Liver (tissue), 9 donors: ENCODE measurements around the gene SERTM2. TPM values are rescaled to one million over a fixed set of nuclear protein-coding genes. Genes with fewer than 3 reads are reported as not detected.
"Not testable (repeated sequence)": the region's sequence is repeated elsewhere in the genome, so short reads cannot be mapped to it uniquely, and the experiment has no call there.

Source experiments
- DNase-seq: peaks from one replicate; pipeline ENCODE4 v3.0.0-alpha.2; 2017; ENCODE audit warnings: low spot score
- H3K27ac ChIP-seq, 2 donors: one replicate each; pipeline ENCODE4 v1.7.0; 2013; ENCODE audit warnings: inconsistent platforms in 2 of 2, low read length in 2 of 2, control low read depth in 1 of 2, low read depth in 1 of 2, mild to moderate bottlenecking in 1 of 2
- H3K27me3 ChIP-seq, 4 donors: one replicate each; pipeline versions ENCODE4 v1.6.1 to v1.7.0; 2013; ENCODE audit warnings: low read length in 3 of 4, inconsistent platforms in 1 of 4, mild to moderate bottlenecking in 1 of 4, moderate library complexity in 1 of 4; ENCODE audit not compliant: control insufficient read depth in 4 of 4, insufficient read depth in 4 of 4
- H3K36me3 ChIP-seq, 4 donors: one replicate each; pipeline versions ENCODE4 v1.6.1 to v1.7.0; 2013; ENCODE audit warnings: low read length in 3 of 4, mild to moderate bottlenecking in 3 of 4, low read depth in 1 of 4, moderate library complexity in 1 of 4; ENCODE audit not compliant: control insufficient read depth in 4 of 4, insufficient read depth in 3 of 4
- H3K4me1 ChIP-seq, 4 donors: one replicate each; pipeline versions ENCODE4 v1.6.1 to v1.7.0; 2013; ENCODE audit warnings: low read length in 3 of 4, mild to moderate bottlenecking in 3 of 4, moderate library complexity in 1 of 4; ENCODE audit not compliant: control insufficient read depth in 4 of 4, insufficient read depth in 4 of 4
- H3K4me3 ChIP-seq, 3 donors: one replicate each; pipeline versions ENCODE4 v1.6.1 to v1.7.0; 2013; ENCODE audit warnings: low read length in 3 of 3, control low read depth in 1 of 3, low read depth in 1 of 3, mild to moderate bottlenecking in 1 of 3
- H3K9ac ChIP-seq, 2 donors: one replicate each; pipeline ENCODE4 v1.7.0; 2013; ENCODE audit warnings: low read length in 2 of 2, mild to moderate bottlenecking in 2 of 2, moderate library complexity in 2 of 2, control low read depth in 1 of 2, low read depth in 1 of 2
- H3K9me3 ChIP-seq, 4 donors: one replicate each; pipeline versions ENCODE4 v1.6.1 to v1.7.0; 2013; ENCODE audit warnings: low read length in 3 of 4; ENCODE audit not compliant: control insufficient read depth in 4 of 4
- EGR1 ChIP-seq, 2 donors: IDR thresholded peaks; 2 replicates each; pipeline ENCODE4 v1.6.1; 2016 to 2018; ENCODE audit warnings: antibody characterized with exemption in 2 of 2, low read depth in 2 of 2
- FOXA1 ChIP-seq: IDR thresholded peaks from 2 replicates; pipeline ENCODE4 v1.6.1; 2016; ENCODE audit warnings: antibody characterized with exemption
- GABPA ChIP-seq, 2 donors: IDR thresholded peaks in 1 of 2; conservative IDR thresholded peaks in 1 of 2; 2 replicates each; pipeline ENCODE4 v1.6.1; 2016; ENCODE audit warnings: antibody characterized with exemption in 2 of 2, mild to moderate bottlenecking in 1 of 2, moderate library complexity in 1 of 2
- HNF4A ChIP-seq, 2 donors: conservative IDR thresholded peaks; 2 replicates each; pipeline ENCODE4 v1.6.1; 2016; ENCODE audit warnings: antibody characterized with exemption in 2 of 2, mild to moderate bottlenecking in 2 of 2
- HNF4G ChIP-seq: IDR thresholded peaks from 2 replicates; pipeline ENCODE4 v1.6.1; 2016; ENCODE audit warnings: antibody characterized with exemption
- JUND ChIP-seq, 2 donors: IDR thresholded peaks; 2 replicates each; pipeline ENCODE4 v1.6.1; 2016; ENCODE audit warnings: antibody characterized with exemption in 2 of 2
- RAD21 ChIP-seq, 2 donors: IDR thresholded peaks; 2 replicates each; pipeline ENCODE4 v1.6.1; 2016; ENCODE audit warnings: antibody characterized with exemption in 2 of 2, mild to moderate bottlenecking in 2 of 2
- RXRA ChIP-seq, 2 donors: IDR thresholded peaks; 2 replicates each; pipeline ENCODE4 v1.6.1; 2017 to 2018; ENCODE audit warnings: antibody characterized with exemption in 2 of 2, mild to moderate bottlenecking in 1 of 2
- SP1 ChIP-seq: IDR thresholded peaks from 2 replicates; pipeline ENCODE4 v1.6.1; 2018; ENCODE audit warnings: antibody characterized with exemption, mild to moderate bottlenecking
- TAF1 ChIP-seq: conservative IDR thresholded peaks from 2 replicates; pipeline ENCODE4 v1.6.1; 2016; ENCODE audit warnings: antibody characterized with exemption, mild to moderate bottlenecking
- YY1 ChIP-seq: IDR thresholded peaks from 2 replicates; pipeline ENCODE4 v1.6.1; 2016; ENCODE audit warnings: antibody characterized with exemption, mild to moderate bottlenecking
- WGBS: extraction: QIAGEN DNeasy Blood & Tissue Kit; methylation state at CpG from one replicate; pipeline ENCODE4 v1.1.7; 2013; 5-methylcytosine and 5-hydroxymethylcytosine counted together
- polyA plus RNA-seq, 2 donors: library from polyadenylated mRNA; stranded (reverse) in 1 of 2; unstranded in 1 of 2; fragments of 200-250 nt in 1 of 2; fragments of >200 nt in 1 of 2; fragmentation: Nextera tagmentation in 1 of 2; extraction: Ambion mirVana in 1 of 2; gene quantifications; one replicate each; pipeline versions ENCODE4 v1.2.1 to v1.2.3, GENCODE V29; 2013 to 2015
- total RNA-seq, 2 donors: library from RNA; depleted of rRNA; stranded (reverse); fragments of >200 nt; gene quantifications; one replicate each; pipeline ENCODE4 v1.2.3, GENCODE V29; 2014
- TF ChIP-seq, protein P1 (sequence below): IDR thresholded peaks from 2 replicates; pipeline ENCODE4 v1.6.1; 2016; ENCODE audit warnings: antibody characterized with exemption, mild to moderate bottlenecking
- TF ChIP-seq, protein P2 (sequence below): IDR thresholded peaks from 2 replicates; pipeline ENCODE4 v1.6.1; 2016; ENCODE audit warnings: antibody characterized with exemption
- TF ChIP-seq, protein P3 (sequence below): IDR thresholded peaks from 2 replicates; pipeline ENCODE4 v1.6.1; 2016; ENCODE audit warnings: antibody characterized with exemption
- donor health status: healthy.
- donor health status: healthy.
- donor health status: healthy.
- donor health status: healthy.
- donor health status: healthy.

The SERTM2 gene
- total and polyA plus RNA-seq, 4 donors: 0.09 to 16.2 (median 2.6) TPM

DNA sequence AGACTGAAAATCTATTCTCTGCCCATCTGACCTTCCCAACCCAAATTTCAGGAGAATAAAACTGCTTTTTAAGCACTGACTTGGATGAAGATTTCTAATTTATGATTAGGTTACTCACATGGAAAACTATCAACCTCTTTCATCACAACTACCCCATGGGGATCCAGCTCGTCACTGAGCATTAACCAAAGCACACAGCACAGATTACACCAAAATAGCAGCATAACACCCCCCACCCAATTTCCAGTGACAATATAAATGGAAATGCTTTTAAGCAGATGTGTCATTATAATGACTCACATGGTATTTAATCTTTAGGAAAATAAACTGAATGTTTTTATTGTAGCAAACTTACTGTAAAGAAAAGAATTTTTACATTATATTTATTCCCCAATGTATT is 9.7 kb downstream of the SERTM2 start:
- H3K36me3 ChIP-seq: no peaks in the 10 kb centered on the region
- H3K9me3 ChIP-seq: no peaks in the 10 kb centered on the region
- no peak overlapping the region for H3K9ac ChIP-seq
- no peak overlapping the region for H3K27ac ChIP-seq
- H3K4me1 ChIP-seq: no peaks in the 10 kb centered on the region
- 83% methylated on average over 1 of the region's 1 CpG for WGBS
- DNase-seq: no peak
- peaks cover 0 to 2% (median 0%) of the 10 kb centered on the region in 4 donors for H3K27me3 ChIP-seq
- no peak overlapping the region for H3K4me3 ChIP-seq
- TF ChIP-seq HNF4G (no peak), HNF4A (conservative IDR thresholded peaks at IDR 0.05) (no peak), TAF1 (no peak), JUND (IDR thresholded peaks at IDR 0.05) (no peak), EGR1 (IDR thresholded peaks at IDR 0.05; ENCODE audit: low read depth in 2 of 2) (no peak)

DNA sequence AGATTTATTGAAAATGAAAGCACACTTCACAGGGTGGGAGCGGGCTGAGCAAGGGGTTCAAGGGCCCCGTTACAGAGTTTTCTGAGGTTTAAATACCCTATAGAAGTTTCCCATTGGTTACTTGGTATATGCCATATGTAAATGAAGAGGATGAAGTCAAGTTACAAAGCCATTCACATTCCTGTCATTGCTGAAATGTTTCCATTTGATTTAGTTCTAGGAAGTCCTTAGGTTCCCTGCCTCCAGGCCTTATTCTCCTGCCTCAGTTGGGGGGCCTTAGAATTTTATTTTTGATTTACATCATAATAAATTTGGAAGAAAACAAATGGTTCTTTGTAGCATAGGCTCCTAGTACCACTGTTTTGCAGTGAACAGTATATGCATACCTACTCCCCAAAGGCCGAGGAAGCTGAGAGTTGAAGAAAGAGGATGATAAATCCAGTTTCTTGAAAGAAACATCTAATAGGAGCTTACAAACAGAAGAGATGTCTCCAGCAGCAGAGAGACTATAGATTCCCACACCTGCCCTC is 31.8 kb downstream of the SERTM2 start:
- Histone ChIP-seq H3K36me3 (no peaks in the 10 kb centered on the region), H3K27me3 (no peaks in the 10 kb centered on the region), H3K9me3 (no peaks in the 10 kb centered on the region), H3K9ac (no peak overlapping the region), H3K4me1 (no peaks in the 10 kb centered on the region), H3K27ac (no peak overlapping the region), H3K4me3 (no peak overlapping the region)
- WGBS: 87% methylated on average over 3 of the region's 3 CpGs
- TF ChIP-seq TAF1: no peak
- no peak for TF ChIP-seq SP1
- TF ChIP-seq YY1: no peak
- TF ChIP-seq, protein P1, sequence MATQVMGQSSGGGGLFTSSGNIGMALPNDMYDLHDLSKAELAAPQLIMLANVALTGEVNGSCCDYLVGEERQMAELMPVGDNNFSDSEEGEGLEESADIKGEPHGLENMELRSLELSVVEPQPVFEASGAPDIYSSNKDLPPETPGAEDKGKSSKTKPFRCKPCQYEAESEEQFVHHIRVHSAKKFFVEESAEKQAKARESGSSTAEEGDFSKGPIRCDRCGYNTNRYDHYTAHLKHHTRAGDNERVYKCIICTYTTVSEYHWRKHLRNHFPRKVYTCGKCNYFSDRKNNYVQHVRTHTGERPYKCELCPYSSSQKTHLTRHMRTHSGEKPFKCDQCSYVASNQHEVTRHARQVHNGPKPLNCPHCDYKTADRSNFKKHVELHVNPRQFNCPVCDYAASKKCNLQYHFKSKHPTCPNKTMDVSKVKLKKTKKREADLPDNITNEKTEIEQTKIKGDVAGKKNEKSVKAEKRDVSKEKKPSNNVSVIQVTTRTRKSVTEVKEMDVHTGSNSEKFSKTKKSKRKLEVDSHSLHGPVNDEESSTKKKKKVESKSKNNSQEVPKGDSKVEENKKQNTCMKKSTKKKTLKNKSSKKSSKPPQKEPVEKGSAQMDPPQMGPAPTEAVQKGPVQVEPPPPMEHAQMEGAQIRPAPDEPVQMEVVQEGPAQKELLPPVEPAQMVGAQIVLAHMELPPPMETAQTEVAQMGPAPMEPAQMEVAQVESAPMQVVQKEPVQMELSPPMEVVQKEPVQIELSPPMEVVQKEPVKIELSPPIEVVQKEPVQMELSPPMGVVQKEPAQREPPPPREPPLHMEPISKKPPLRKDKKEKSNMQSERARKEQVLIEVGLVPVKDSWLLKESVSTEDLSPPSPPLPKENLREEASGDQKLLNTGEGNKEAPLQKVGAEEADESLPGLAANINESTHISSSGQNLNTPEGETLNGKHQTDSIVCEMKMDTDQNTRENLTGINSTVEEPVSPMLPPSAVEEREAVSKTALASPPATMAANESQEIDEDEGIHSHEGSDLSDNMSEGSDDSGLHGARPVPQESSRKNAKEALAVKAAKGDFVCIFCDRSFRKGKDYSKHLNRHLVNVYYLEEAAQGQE: no peak
- no peak for TF ChIP-seq FOXA1
- no peak for TF ChIP-seq GABPA (IDR thresholded peaks at IDR 0.05 in 1 of 2, conservative IDR thresholded peaks at IDR 0.05 in 1 of 2)
- TF ChIP-seq RXRA (IDR thresholded peaks at IDR 0.05): no peak
- no peak for TF ChIP-seq RAD21 (IDR thresholded peaks at IDR 0.05)
- TF ChIP-seq JUND (IDR thresholded peaks at IDR 0.05): no peak
- TF ChIP-seq, protein P2, sequence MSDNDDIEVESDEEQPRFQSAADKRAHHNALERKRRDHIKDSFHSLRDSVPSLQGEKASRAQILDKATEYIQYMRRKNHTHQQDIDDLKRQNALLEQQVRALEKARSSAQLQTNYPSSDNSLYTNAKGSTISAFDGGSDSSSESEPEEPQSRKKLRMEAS: no peak
- TF ChIP-seq, protein P3, sequence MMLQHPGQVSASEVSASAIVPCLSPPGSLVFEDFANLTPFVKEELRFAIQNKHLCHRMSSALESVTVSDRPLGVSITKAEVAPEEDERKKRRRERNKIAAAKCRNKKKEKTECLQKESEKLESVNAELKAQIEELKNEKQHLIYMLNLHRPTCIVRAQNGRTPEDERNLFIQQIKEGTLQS: no peak
- no peak for TF ChIP-seq HNF4A (conservative IDR thresholded peaks at IDR 0.05)
- no peak for TF ChIP-seq HNF4G
- DNase-seq: no peak

DNA sequence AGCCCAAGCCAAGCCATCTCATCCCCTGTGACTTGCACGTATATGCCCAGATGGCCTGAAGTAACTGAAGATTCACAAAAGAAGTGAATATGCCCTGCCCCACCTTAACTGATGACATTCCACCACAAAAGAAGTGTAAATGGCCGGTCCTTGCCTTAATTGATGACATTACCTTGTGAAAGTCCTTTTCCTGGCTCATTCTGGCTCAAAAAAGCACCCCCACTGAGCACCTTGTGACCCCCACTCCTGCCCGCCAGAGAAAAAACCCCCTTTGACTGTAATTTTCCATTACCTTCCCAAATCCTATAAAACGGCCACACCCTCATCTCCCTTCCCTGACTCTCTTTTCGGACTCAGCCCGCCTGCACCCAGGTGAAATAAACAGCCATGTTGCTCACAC is 37.8 kb downstream of the SERTM2 start:
- not testable (repeated sequence) for H3K4me1 ChIP-seq, H3K9ac ChIP-seq, H3K36me3 ChIP-seq, H3K9me3 ChIP-seq, DNase-seq, H3K27me3 ChIP-seq, H3K4me3 ChIP-seq, H3K27ac ChIP-seq
- 78% methylated on average over 6 of the region's 6 CpGs for WGBS
